ENCODE results near the gene PAQR3. TPM values are rescaled to one million over a fixed set of nuclear protein-coding genes. Genes with fewer than 3 reads are reported as not detected.
A peak's percentile ranks its signal among the peaks of the same experiment; 100 is the strongest.

The PAQR3 gene
- total and polyA plus RNA-seq, 9 of the 15 experiments (the other 6 are each of a cell fraction or from before 2014, with no cell fraction given): 10.7 to 77.1 (median 31.6) TPM

DNA sequence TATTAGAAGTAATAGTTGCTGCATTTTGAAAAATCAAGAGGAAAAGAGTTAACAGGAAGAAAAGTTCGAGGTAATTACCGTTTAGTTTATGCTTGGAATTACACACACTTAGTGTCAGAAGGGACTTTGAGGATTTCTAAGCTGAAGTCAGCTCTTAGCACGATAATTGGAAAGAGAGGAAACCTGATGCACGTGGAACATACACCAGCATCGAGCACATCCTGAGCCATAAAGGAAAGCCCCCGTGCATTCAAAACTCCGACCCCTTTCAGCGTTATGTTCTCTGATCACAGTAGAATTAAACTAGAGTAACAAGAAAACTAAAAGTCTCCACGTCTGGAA is 400 bp upstream of the PAQR3 start (continued):
- TF ChIP-seq, protein P1, sequence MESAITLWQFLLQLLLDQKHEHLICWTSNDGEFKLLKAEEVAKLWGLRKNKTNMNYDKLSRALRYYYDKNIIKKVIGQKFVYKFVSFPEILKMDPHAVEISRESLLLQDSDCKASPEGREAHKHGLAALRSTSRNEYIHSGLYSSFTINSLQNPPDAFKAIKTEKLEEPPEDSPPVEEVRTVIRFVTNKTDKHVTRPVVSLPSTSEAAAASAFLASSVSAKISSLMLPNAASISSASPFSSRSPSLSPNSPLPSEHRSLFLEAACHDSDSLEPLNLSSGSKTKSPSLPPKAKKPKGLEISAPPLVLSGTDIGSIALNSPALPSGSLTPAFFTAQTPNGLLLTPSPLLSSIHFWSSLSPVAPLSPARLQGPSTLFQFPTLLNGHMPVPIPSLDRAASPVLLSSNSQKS (CRISPR knock-in tag; IDR thresholded peaks at IDR 0.05): no peak
- TF ChIP-seq SRSF9 (IDR thresholded peaks at IDR 0.05; ENCODE audit: borderline replicate concordance, low read depth, low read length): no peak
- no peak for TF ChIP-seq NELFE (IDR thresholded peaks at IDR 0.05; ENCODE audit: insufficient read depth, insufficient read length)
- 0 out of 2 replicates have a peak, but pooled peaks have one; percentile 11 for TF ChIP-seq DPF2 (IDR thresholded peaks at IDR 0.05)
- TF ChIP-seq, protein P2, sequence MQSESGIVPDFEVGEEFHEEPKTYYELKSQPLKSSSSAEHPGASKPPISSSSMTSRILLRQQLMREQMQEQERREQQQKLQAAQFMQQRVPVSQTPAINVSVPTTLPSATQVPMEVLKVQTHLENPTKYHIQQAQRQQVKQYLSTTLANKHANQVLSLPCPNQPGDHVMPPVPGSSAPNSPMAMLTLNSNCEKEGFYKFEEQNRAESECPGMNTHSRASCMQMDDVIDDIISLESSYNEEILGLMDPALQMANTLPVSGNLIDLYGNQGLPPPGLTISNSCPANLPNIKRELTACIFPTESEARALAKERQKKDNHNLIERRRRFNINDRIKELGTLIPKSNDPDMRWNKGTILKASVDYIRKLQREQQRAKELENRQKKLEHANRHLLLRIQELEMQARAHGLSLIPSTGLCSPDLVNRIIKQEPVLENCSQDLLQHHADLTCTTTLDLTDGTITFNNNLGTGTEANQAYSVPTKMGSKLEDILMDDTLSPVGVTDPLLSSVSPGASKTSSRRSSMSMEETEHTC (IDR thresholded peaks at IDR 0.05): no peak
- TF ChIP-seq NRF1 (conservative IDR thresholded peaks at IDR 0.05 in 1 of 2, IDR thresholded peaks at IDR 0.05 in 1 of 2): 0 out of 4 replicates have a peak, but pooled peaks of 1 of the 2 experiments have one; percentile 44
- TF ChIP-seq C11orf30 (IDR thresholded peaks at IDR 0.05; ENCODE audit: low read depth): no peak
- TF ChIP-seq ETV5 (CRISPR knock-in tag; IDR thresholded peaks at IDR 0.05; ENCODE audit: low read depth): 0 out of 2 replicates have a peak, but pooled peaks have one; percentile 28
- TF ChIP-seq EP400 (IDR thresholded peaks at IDR 0.05): peak; percentile 42; the same call in 1 of the 2 replicates
- peak; percentile 24; the same call in 1 of the 2 replicates for TF ChIP-seq POLR2H (tag; IDR thresholded peaks at IDR 0.05; ENCODE audit: low read depth)
- no peak for TF ChIP-seq ZNF324 (CRISPR knock-in tag; IDR thresholded peaks at IDR 0.05)
- TF ChIP-seq, protein P3, sequence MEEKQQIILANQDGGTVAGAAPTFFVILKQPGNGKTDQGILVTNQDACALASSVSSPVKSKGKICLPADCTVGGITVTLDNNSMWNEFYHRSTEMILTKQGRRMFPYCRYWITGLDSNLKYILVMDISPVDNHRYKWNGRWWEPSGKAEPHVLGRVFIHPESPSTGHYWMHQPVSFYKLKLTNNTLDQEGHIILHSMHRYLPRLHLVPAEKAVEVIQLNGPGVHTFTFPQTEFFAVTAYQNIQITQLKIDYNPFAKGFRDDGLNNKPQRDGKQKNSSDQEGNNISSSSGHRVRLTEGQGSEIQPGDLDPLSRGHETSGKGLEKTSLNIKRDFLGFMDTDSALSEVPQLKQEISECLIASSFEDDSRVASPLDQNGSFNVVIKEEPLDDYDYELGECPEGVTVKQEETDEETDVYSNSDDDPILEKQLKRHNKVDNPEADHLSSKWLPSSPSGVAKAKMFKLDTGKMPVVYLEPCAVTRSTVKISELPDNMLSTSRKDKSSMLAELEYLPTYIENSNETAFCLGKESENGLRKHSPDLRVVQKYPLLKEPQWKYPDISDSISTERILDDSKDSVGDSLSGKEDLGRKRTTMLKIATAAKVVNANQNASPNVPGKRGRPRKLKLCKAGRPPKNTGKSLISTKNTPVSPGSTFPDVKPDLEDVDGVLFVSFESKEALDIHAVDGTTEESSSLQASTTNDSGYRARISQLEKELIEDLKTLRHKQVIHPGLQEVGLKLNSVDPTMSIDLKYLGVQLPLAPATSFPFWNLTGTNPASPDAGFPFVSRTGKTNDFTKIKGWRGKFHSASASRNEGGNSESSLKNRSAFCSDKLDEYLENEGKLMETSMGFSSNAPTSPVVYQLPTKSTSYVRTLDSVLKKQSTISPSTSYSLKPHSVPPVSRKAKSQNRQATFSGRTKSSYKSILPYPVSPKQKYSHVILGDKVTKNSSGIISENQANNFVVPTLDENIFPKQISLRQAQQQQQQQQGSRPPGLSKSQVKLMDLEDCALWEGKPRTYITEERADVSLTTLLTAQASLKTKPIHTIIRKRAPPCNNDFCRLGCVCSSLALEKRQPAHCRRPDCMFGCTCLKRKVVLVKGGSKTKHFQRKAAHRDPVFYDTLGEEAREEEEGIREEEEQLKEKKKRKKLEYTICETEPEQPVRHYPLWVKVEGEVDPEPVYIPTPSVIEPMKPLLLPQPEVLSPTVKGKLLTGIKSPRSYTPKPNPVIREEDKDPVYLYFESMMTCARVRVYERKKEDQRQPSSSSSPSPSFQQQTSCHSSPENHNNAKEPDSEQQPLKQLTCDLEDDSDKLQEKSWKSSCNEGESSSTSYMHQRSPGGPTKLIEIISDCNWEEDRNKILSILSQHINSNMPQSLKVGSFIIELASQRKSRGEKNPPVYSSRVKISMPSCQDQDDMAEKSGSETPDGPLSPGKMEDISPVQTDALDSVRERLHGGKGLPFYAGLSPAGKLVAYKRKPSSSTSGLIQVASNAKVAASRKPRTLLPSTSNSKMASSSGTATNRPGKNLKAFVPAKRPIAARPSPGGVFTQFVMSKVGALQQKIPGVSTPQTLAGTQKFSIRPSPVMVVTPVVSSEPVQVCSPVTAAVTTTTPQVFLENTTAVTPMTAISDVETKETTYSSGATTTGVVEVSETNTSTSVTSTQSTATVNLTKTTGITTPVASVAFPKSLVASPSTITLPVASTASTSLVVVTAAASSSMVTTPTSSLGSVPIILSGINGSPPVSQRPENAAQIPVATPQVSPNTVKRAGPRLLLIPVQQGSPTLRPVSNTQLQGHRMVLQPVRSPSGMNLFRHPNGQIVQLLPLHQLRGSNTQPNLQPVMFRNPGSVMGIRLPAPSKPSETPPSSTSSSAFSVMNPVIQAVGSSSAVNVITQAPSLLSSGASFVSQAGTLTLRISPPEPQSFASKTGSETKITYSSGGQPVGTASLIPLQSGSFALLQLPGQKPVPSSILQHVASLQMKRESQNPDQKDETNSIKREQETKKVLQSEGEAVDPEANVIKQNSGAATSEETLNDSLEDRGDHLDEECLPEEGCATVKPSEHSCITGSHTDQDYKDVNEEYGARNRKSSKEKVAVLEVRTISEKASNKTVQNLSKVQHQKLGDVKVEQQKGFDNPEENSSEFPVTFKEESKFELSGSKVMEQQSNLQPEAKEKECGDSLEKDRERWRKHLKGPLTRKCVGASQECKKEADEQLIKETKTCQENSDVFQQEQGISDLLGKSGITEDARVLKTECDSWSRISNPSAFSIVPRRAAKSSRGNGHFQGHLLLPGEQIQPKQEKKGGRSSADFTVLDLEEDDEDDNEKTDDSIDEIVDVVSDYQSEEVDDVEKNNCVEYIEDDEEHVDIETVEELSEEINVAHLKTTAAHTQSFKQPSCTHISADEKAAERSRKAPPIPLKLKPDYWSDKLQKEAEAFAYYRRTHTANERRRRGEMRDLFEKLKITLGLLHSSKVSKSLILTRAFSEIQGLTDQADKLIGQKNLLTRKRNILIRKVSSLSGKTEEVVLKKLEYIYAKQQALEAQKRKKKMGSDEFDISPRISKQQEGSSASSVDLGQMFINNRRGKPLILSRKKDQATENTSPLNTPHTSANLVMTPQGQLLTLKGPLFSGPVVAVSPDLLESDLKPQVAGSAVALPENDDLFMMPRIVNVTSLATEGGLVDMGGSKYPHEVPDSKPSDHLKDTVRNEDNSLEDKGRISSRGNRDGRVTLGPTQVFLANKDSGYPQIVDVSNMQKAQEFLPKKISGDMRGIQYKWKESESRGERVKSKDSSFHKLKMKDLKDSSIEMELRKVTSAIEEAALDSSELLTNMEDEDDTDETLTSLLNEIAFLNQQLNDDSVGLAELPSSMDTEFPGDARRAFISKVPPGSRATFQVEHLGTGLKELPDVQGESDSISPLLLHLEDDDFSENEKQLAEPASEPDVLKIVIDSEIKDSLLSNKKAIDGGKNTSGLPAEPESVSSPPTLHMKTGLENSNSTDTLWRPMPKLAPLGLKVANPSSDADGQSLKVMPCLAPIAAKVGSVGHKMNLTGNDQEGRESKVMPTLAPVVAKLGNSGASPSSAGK (IDR thresholded peaks at IDR 0.05): peak; percentile 72
- no peak for TF ChIP-seq SMARCC2 (IDR thresholded peaks at IDR 0.05; ENCODE audit: low read depth)
- TF ChIP-seq, protein P4, sequence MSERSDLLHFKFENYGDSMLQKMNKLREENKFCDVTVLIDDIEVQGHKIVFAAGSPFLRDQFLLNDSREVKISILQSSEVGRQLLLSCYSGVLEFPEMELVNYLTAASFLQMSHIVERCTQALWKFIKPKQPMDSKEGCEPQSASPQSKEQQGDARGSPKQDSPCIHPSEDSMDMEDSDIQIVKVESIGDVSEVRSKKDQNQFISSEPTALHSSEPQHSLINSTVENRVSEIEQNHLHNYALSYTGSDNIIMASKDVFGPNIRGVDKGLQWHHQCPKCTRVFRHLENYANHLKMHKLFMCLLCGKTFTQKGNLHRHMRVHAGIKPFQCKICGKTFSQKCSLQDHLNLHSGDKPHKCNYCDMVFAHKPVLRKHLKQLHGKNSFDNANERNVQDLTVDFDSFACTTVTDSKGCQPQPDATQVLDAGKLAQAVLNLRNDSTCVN (CRISPR knock-in tag; IDR thresholded peaks at IDR 0.05): no peak

Measured in K562 (cell line).